Epithelial cell of umbilical artery (primary cell): ENCODE measurements around the gene EVPL. TPM values are rescaled to one million over a fixed set of nuclear protein-coding genes. Genes with fewer than 3 reads are reported as not detected.

Experiments used
- total RNA-seq: library from RNA; depleted of rRNA; stranded (reverse); fragments of >200 nt; gene quantifications from 2 replicates; pipeline ENCODE4 v1.2.3, GENCODE V29; 2014

The EVPL gene
- under 0.01 TPM in 1 of 2 replicates, not detected in the other for total RNA-seq

DNA sequence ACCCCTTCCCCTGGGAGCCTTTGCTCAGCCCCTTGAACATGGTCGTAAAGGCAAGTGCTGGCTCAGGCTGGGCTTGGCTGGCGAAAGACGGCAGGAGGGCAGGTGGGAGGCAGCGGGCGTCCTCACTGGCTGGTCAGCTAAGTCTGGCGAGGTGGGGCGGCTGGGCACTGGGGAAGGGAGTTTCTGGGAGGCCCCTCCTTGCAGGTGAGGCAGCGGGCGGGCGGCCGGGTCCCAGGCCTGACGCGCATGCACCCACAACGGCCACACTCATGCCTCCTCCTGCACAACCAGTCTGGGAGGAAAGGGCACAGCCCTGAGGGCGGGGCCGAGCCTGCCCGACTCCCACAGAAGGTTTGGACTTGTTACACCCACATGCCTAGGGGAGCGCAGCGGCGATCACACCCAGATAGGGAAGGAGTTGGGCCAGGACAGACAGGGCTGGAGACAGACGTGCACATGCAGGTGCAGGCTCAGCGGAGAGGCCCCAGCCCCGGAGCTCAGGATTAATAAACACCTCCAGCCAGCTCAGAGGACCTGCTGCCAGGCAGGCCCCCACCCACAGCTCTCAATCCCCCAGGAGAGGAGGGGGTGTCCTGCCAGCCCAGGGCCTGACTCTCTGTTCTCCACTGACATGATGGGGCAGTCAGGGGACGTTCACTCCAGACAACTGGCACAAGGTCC, at the start of gene EVPL:
Gene EVPL, minus strand, starts transcription at position 148 of the 681 bp plus-strand sequence. Its CDS starts 108 bp downstream, at position 40.

DNA sequence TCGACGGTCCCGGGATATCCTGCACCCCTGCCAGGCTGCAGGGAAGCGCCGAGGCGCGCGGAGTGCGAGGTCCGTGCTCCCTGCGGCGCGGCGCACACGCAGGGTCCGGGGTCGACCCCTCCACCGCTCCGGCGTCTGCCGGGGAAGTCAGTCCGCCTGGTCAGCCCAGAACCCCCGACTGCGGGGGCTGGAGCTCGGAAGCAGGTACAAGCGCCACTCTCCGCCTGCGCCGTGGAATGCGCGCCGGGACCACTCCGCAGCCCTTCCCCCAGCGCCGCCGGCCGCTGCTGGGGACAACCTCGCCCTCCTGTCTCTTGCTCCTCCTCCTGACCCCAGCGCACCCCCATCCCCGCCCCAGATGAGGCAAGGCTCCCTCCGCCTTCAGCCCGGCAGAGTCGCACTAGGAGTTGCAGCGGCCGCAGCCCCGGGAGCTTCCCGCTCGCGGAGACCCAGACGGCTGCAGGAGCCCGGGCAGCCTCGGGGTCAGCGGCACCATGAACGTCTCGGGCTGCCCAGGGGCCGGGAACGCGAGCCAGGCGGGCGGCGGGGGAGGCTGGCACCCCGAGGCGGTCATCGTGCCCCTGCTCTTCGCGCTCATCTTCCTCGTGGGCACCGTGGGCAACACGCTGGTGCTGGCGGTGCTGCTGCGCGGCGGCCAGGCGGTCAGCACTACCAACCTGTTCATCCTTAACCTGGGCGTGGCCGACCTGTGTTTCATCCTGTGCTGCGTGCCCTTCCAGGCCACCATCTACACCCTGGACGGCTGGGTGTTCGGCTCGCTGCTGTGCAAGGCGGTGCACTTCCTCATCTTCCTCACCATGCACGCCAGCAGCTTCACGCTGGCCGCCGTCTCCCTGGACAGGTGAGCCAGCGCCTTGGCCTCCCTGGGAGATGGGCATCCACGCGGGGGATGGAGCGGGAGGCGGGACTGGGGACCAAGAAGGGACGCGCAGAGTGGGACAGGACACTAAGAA, 47.6 kb upstream of the EVPL start, which contains the start of gene GALR2:
Gene GALR2, plus strand, starts transcription at position 392 of the 974 bp plus-strand sequence. Its CDS starts 103 bp downstream, at position 495.

DNA sequence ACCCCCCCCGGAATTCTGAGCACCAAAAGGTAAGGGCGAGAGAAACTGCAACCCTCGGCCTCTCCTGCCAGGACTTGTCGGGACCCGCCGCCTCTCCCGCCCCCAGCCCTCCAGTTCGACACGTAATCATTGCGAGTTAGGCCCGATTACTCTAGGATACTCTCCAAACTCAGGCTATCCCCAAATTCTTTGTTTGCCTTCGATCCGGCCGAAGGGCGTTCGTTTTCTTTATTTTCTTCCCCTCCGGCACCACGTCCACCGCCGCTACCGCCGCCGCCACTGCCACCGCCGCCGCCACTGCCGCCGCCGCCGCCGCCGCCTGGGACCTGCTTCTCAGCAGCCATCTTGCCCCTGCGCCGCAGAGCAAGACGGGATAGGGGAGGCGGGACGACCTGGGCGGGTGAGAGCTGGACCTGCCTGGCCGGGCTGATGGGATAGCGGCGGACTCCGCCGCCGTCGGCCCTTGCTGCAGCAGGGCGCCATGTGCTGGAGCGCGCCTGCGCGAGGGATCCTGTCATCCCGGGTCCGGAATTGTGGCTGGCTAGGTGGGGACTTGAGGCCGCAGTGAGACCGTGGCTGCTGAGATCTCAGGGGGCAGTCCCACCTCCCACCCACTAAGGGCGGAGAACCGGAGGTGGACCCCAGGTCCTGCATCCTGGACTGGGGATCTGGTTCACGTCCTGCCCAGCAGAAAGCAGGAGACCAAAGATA, 45.2 kb upstream of the EVPL start, which contains the start of gene SRP68:
Gene SRP68, minus strand, starts transcription at position 370 of the 711 bp plus-strand sequence. Its CDS starts 26 bp downstream, at position 344.

DNA sequence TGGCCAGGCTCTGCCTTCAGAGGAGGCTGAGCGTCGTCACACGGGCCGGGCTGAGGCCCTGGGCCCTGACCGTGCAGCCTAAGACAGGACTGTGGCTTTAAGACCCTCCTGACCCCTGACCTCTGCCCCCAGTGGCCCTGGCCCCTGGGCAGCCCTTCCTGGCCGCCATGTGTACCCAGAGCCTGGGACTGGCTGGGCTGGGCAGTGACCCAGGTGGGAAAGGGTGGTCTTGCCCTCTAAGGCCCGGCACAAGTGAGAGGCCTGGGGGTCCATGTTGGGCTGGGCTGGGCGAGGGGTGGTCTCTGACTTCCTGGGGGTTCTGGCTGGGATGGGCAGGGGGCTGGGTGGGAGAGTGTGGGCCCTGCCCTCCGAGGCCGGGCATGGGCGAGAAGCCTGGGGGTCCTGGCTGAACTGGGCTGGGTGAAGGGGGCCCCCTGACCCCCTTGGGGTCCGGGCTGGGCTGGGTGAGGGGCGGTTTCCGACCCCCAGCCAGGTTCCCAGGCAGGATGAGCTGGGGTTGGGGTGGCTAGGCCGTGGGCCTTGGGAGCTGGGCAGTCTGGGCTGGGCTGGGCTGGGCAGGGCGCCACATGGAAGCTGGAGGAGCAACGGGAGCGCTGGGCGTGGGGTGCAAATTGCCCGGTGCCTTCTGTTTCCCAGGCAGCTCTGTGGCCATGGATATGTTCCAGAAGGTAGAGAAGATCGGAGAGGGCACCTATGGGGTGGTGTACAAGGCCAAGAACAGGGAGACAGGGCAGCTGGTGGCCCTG, 26.2 kb downstream of the EVPL start, which contains the start of gene CDK3:
Gene CDK3, plus strand, starts transcription at position 101 of the 767 bp plus-strand sequence. Its CDS starts 571 bp downstream, at position 672.

DNA sequence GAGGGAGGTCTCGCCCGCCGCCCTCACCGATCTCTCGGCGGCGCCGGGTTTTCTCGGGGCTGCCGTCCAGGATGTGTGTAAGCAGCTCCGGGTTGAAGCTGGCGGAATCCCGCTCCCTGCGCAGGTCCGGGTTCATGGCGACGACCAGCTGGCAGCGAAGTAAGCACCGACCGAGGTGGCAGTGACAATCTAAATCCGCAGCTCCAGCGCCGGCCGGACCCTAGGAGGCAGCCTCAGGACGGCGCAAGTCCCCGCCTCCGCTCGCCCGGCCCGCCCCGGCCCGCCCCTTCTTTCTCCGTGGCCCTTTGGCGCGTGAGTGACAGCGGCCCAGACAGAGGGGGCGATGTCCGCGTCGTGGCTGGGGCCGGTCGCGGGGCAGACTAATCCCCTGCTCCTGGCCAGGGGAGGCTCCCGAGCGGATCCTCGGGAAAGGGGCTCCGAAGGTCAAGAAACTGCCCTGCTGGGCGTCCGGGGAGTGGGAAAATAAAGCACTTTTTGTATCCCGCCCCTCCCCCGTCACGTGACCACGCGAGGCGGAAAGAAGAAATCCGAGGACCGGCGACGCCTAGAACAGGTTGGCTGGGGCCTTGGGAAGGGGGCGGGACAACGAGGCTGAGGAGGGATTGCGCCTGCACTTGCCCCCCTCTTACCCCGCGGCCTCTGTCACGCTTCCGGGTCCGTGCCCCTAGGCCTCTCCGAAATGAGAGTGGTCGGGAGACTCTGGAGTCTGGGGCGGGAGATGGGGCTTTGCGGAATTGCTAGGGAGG, 48.0 kb downstream of the EVPL start, which contains the start of the genes ACOX1 and TEN1:
Gene ACOX1, minus strand, starts transcription at position 229 of the 767 bp plus-strand sequence. Its CDS starts 93 bp downstream, at position 136.
Gene TEN1, plus strand, starts transcription at position 303 of the 767 bp plus-strand sequence. CDS start 6,953 bp downstream, outside the sequence.

Other genes starting within 250 kb of the EVPL start
- 8.1 and 9.7 TPM in 2 replicates for gene UNK, start 242.5 kb downstream of the EVPL start, total RNA-seq
- gene UNC13D, start 182.9 kb downstream of the EVPL start, total RNA-seq = 1.9 and 3.8 TPM in 2 replicates
- gene WBP2, start 172.0 kb downstream of the EVPL start, total RNA-seq = 16.1 and 20.1 TPM in 2 replicates
- 27.9 and 37.8 TPM in 2 replicates for gene TRIM47, start 148.7 kb downstream of the EVPL start, total RNA-seq
- gene TRIM65, start 130.4 kb downstream of the EVPL start, total RNA-seq = 25.1 and 32.2 TPM in 2 replicates
- 32.2 and 38.3 TPM in 2 replicates for gene MRPL38, start 122.4 kb downstream of the EVPL start, total RNA-seq
- 5.8 and 11.6 TPM in 2 replicates for gene FBF1, start 86.3 kb downstream of the EVPL start, total RNA-seq
- 45.1 and 56.1 TPM in 2 replicates for gene ACOX1, start 48.1 kb downstream of the EVPL start, total RNA-seq
- 10.6 and 18.5 TPM in 2 replicates for gene TEN1, start 48.1 kb downstream of the EVPL start, total RNA-seq
- gene CDK3, start 26.5 kb downstream of the EVPL start, total RNA-seq = 0.46 TPM in 1 of 2 replicates, not detected in the other
- gene SRP68, start 45.2 kb upstream of the EVPL start, total RNA-seq = 29.9 and 32.8 TPM in 2 replicates
- gene GALR2, start 47.5 kb upstream of the EVPL start, total RNA-seq = not detected in 2 replicates
- not detected in 2 replicates for gene ZACN, start 51.9 kb upstream of the EVPL start, total RNA-seq
- gene EXOC7, start 76.5 kb upstream of the EVPL start, total RNA-seq = 53.6 and 78.1 TPM in 2 replicates
- not detected in 2 replicates for gene FOXJ1, start 113.9 kb upstream of the EVPL start, total RNA-seq
- 0.15 and 0.65 TPM in 2 replicates for gene RNF157, start 213.2 kb upstream of the EVPL start, total RNA-seq
- 4.0 and 6.2 TPM in 2 replicates for gene UBALD2, start 238.0 kb upstream of the EVPL start, total RNA-seq